PC-3 (cell line): Measurements from ENCODE around the gene TDRKH. TPM values are rescaled to one million over a fixed set of nuclear protein-coding genes. Genes with fewer than 3 reads are reported as not detected.

Experiments
- ATAC-seq: fragments of 200-7000 bp; cut with Tn5 transposase; 2 replicates; pipeline ENCODE4 v1.9.1; 2020; ENCODE audit warnings: mild to moderate bottlenecking, moderate library complexity
- BruUV-seq: library from RNA; stranded (reverse); fragments of 400-500 nt; replicated peaks from 2 replicates; lab custom pipeline; 2021; lab: Mats Ljungman, UMichigan
- CTCF ChIA-PET: fragments of 300-600 bp; sonication (Branson Sonifier 250); formaldehyde crosslinking; loops from one replicate; lab custom pipeline; 2022; ENCODE audit warnings: antibody characterized with exemption; lab: Charles Lee
- POLR2A ChIA-PET: fragments of 300-600 bp; sonication (Branson Sonifier 250); formaldehyde crosslinking; loops from one replicate; lab custom pipeline; 2022; ENCODE audit warnings: antibody characterized with exemption; ENCODE audit not compliant: unreplicated experiment; lab: Charles Lee
- DNase-seq: peaks from one replicate; pipeline ENCODE4 v3.0.0-alpha.2; 2015
- H2AFZ ChIP-seq: fragments of 300-600 bp; sonication (generic); 2 replicates; pipeline ENCODE4 v1.6.0; 2016; ENCODE audit warnings: antibody characterized with exemption, low read length
- H3F3A ChIP-seq: fragments of 300-600 bp; sonication (generic); one replicate; pipeline ENCODE4 v1.6.0; 2017; ENCODE audit warnings: antibody characterized with exemption, low read length, control low read depth, mild to moderate bottlenecking; ENCODE audit not compliant: unreplicated experiment
- H3K27ac ChIP-seq: fragments of 300-600 bp; sonication (generic); 2 replicates; pipeline ENCODE4 v1.5.1; 2016; ENCODE audit warnings: mild to moderate bottlenecking, low read length
- H3K27me3 ChIP-seq: fragments of 300-600 bp; sonication (generic); 2 replicates; pipeline ENCODE4 v1.6.1; 2016; ENCODE audit warnings: low read length, mixed read lengths
- H3K36me3 ChIP-seq: fragments of 300-600 bp; sonication (generic); 2 replicates; pipeline ENCODE4 v1.6.1; 2016; ENCODE audit warnings: low read depth, mixed run types, low read length, mixed read lengths
- H3K4me1 ChIP-seq: fragments of 300-600 bp; sonication (generic); 2 replicates; pipeline ENCODE4 v1.5.1; 2016; ENCODE audit warnings: low read length; ENCODE audit not compliant: insufficient read depth
- H3K4me2 ChIP-seq: fragments of 300-600 bp; sonication (generic); 2 replicates; pipeline ENCODE4 v1.6.0; 2016; ENCODE audit warnings: low read length
- H3K4me3 ChIP-seq: fragments of 300-600 bp; sonication (generic); 2 replicates; pipeline ENCODE4 v1.5.1; 2016; ENCODE audit warnings: mild to moderate bottlenecking, low read length, mixed read lengths
- H3K79me2 ChIP-seq: fragments of 300-600 bp; sonication (generic); 2 replicates; pipeline ENCODE4 v1.6.1; 2017; ENCODE audit warnings: low read length, mixed read lengths
- H3K9ac ChIP-seq: fragments of 300-600 bp; sonication (generic); 2 replicates; pipeline ENCODE4 v1.6.0; 2016; ENCODE audit warnings: mild to moderate bottlenecking, low read length
- H3K9me2 ChIP-seq: fragments of 300-600 bp; sonication (generic); replicated peaks from 2 replicates; pipeline ENCODE4 v1.6.1; 2016; ENCODE audit warnings: mixed run types, low read length, mixed read lengths
- H3K9me3 ChIP-seq: fragments of 300-600 bp; sonication (generic); 2 replicates; pipeline ENCODE4 v1.6.1; 2016; ENCODE audit warnings: low read length, mixed read lengths
- H4K20me1 ChIP-seq: fragments of 300-600 bp; sonication (generic); 2 replicates; pipeline ENCODE4 v1.6.1; 2016; ENCODE audit warnings: low read length, mixed read lengths
- EZH2 ChIP-seq: fragments of 300-600 bp; sonication (generic); IDR thresholded peaks from one replicate; pipeline ENCODE4 v1.6.1; 2017; ENCODE audit warnings: antibody characterized with exemption, mild to moderate bottlenecking, low read length; ENCODE audit not compliant: unreplicated experiment
- EZH2phosphoT487 ChIP-seq: fragments of 300-600 bp; sonication (generic); IDR thresholded peaks from 2 replicates; pipeline ENCODE4 v1.6.1; 2018; ENCODE audit warnings: mild to moderate bottlenecking, antibody characterized with exemption, low read length, borderline replicate concordance
- intact Hi-C: fragments of 100-400 bp; cut with micrococcal nuclease; formaldehyde crosslinking; loops from 2 replicates; pipeline ENCODE4 v1.9.0; 2023
- total RNA-seq: library from RNA; depleted of rRNA; stranded (reverse); fragments of >200 nt; gene quantifications from 2 replicates; pipeline ENCODE4 v1.2.3, GENCODE V29; 2014
- TF ChIP-seq, protein P1 (sequence below): fragments of 300-600 bp; sonication (generic); conservative IDR thresholded peaks from 2 replicates; pipeline ENCODE4 v1.5.1; 2017; ENCODE audit warnings: antibody characterized with exemption, low read depth, mild to moderate bottlenecking, low read length

The TDRKH gene
- total RNA-seq, 1 experiment from 2014 or later, result 15.2 TPM

DNA sequence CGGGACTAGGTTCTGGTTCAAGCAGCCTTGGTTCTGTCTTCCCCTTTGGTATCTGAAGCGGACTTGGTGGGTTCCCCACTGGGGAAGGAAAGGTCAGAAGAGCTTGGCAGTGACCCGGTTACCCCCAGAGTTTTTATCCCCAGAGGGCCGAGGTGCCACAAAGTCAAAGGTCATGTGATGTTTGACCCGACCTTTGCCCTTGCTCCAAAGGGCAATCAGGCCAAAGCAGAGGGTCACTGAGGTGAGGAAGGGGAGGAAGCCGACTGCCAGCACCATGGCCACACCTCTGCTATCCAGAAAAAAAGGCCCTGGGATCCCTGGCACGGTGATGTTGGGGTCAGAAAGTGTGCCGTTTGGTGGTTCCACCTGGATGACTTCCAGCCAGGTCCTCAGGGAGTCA lies 10.5 kb upstream of the TDRKH start:
- Histone ChIP-seq H3K27ac (no peak overlapping the region), H3K4me2 (no peak overlapping the region), H3K9ac (no peak overlapping the region), H3K79me2 (no peaks in the 10 kb centered on the region), H2AFZ (no peak overlapping the region), H3K36me3 (no peaks in the 10 kb centered on the region), H3K4me3 (no peak overlapping the region), H3K9me3 (no peaks in the 10 kb centered on the region), H3K27me3 (peaks cover 15% of the 10 kb centered on the region), H3K9me2 (no peaks in the 10 kb centered on the region), H3F3A (no peaks in the 10 kb centered on the region), H4K20me1 (no peaks in the 10 kb centered on the region), H3K4me1 (no peaks in the 10 kb centered on the region)
- no TSS peak for BruUV-seq
- ATAC-seq (no peak), DNase-seq (no peak)
- TF ChIP-seq EZH2 (no peak), EZH2phosphoT487 (no peak)
- TF ChIP-seq, protein P1, sequence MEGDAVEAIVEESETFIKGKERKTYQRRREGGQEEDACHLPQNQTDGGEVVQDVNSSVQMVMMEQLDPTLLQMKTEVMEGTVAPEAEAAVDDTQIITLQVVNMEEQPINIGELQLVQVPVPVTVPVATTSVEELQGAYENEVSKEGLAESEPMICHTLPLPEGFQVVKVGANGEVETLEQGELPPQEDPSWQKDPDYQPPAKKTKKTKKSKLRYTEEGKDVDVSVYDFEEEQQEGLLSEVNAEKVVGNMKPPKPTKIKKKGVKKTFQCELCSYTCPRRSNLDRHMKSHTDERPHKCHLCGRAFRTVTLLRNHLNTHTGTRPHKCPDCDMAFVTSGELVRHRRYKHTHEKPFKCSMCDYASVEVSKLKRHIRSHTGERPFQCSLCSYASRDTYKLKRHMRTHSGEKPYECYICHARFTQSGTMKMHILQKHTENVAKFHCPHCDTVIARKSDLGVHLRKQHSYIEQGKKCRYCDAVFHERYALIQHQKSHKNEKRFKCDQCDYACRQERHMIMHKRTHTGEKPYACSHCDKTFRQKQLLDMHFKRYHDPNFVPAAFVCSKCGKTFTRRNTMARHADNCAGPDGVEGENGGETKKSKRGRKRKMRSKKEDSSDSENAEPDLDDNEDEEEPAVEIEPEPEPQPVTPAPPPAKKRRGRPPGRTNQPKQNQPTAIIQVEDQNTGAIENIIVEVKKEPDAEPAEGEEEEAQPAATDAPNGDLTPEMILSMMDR, result no peak
- CTCF ChIA-PET, result no interaction called here
- intact Hi-C loops, result no loop called here
- POLR2A ChIA-PET, result no interaction called here

DNA sequence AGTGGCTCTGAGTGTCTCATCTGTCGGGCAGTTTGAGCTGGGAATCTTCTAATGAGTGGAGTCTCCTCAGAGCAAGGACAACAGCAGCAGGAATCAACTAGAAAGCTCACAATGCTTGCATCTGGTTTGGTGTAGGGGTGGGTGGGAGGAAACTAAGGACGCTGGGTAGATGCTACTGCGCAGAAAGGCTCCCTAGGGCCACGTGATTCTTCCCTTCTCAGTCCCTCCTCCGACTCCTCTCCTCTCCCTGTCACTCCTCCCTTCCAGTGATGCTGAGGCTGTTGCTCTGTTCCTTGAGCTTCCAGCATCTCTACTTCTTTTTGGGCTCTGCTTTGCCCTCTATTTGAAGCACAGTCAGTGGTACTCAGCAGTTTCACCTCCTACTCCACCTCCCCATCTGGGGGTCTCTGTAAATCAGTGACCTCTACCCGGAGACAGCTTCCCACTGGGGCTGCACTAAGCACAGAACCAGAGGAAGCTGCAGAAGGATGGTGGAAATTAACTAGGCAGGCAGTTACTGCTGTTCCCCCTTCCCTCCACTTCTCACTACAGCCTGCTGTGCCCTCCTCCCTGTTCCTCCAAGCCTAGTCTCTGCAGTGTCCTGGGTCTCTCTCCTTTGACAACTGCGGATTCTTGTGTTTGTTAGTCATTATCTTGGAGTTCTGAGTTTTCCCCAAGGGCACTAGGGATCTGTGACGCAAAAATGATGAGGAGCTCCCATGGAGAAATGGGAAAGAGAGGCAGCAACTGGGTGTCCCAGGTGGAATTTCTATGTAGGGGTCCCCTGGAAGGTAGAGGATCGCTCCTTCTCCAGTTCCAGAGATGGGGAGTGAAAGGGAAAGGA lies 9.1 kb upstream of the TDRKH start:
- peaks cover 4% of the 10 kb centered on the region; the same call in 1 of the 2 replicates for H3K27me3 ChIP-seq
- H3K27ac ChIP-seq, result no peak overlapping the region
- no peak overlapping the region for H3K9ac ChIP-seq
- no peak overlapping the region for H2AFZ ChIP-seq
- ChIA-PET CTCF (no interaction called here), POLR2A (no interaction called here)
- H3K79me2 ChIP-seq, result no peaks in the 10 kb centered on the region
- H3K9me3 ChIP-seq, result no peaks in the 10 kb centered on the region
- TF ChIP-seq, protein P1, result no peak
- TF ChIP-seq EZH2, result no peak
- TF ChIP-seq EZH2phosphoT487, result no peak
- H4K20me1 ChIP-seq, result no peaks in the 10 kb centered on the region
- intact Hi-C loops, result no loop called here
- H3K4me3 ChIP-seq, result no peak overlapping the region
- no TSS peak for BruUV-seq
- ATAC-seq (no peak), DNase-seq (no peak)
- no peak overlapping the region for H3K4me2 ChIP-seq
- no peaks in the 10 kb centered on the region for H3K9me2 ChIP-seq
- no peaks in the 10 kb centered on the region for H3K4me1 ChIP-seq
- H3F3A ChIP-seq, result no peaks in the 10 kb centered on the region
- no peaks in the 10 kb centered on the region for H3K36me3 ChIP-seq

DNA sequence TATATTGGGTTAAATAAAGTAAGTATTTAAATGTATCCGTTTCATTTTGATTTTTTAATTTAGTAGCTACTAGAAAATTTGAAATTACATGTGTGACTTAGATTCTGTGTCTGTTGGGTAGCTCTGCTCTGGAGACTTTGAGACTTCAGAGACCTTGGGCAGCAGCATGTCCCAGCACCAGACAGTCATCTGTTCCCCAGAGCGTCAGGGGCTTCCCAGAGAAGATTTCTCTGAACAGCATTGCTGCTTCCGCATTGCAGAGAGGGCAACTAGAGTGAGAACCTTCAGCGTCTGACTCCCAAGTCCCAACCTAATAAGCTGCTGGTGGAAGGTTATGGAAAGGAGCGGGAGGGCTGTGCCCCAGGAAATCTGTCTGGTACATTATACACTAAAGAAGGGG lies 8.3 kb upstream of the TDRKH start:
- no peak overlapping the region for H3K9ac ChIP-seq
- no peaks in the 10 kb centered on the region for H3K79me2 ChIP-seq
- no peak overlapping the region for H3K27ac ChIP-seq
- BruUV-seq, result no TSS peak
- no peaks in the 10 kb centered on the region for H3K36me3 ChIP-seq
- no peak overlapping the region for H3K4me3 ChIP-seq
- H3K27me3 ChIP-seq, result no peaks in the 10 kb centered on the region; the same call in 1 of the 2 replicates
- ChIA-PET CTCF (no interaction called here), POLR2A (no interaction called here)
- TF ChIP-seq EZH2 (no peak), EZH2phosphoT487 (no peak)
- TF ChIP-seq, protein P1, result no peak
- no peak for ATAC-seq
- no peak overlapping the region for H3K4me2 ChIP-seq
- H3K9me2 ChIP-seq, result no peaks in the 10 kb centered on the region
- no peaks in the 10 kb centered on the region for H3K9me3 ChIP-seq
- H3F3A ChIP-seq, result no peaks in the 10 kb centered on the region
- no peaks in the 10 kb centered on the region for H3K4me1 ChIP-seq
- no peak for DNase-seq
- H4K20me1 ChIP-seq, result no peaks in the 10 kb centered on the region
- no peak overlapping the region for H2AFZ ChIP-seq
- intact Hi-C loops, result no loop called here
